HEK293 (cell line): ENCODE measurements around the gene ZNF217.

ENCODE experiments used
- INSM2 ChIP-seq: fragments of 450-650 bp; formaldehyde crosslinking; IDR thresholded peaks from 2 replicates; pipeline ENCODE4 v1.5.1; 2016; ENCODE audit warnings: missing biosample characterization, missing genetic modification characterization
- KLF8 ChIP-seq: fragments of 450-650 bp; formaldehyde crosslinking; IDR thresholded peaks from 2 replicates; pipeline ENCODE4 v1.5.1; 2016; ENCODE audit warnings: missing biosample characterization, missing genetic modification characterization
- OSR2 ChIP-seq: fragments of 450-650 bp; formaldehyde crosslinking; IDR thresholded peaks from 2 replicates; pipeline ENCODE4 v1.5.1; 2016; ENCODE audit warnings: missing biosample characterization, missing genetic modification characterization
- SALL2 ChIP-seq: fragments of 450-650 bp; formaldehyde crosslinking; IDR thresholded peaks from 2 replicates; pipeline ENCODE4 v1.5.0; 2017; ENCODE audit warnings: missing biosample characterization, mild to moderate bottlenecking, missing genetic modification characterization, borderline replicate concordance
- YY2 ChIP-seq: fragments of 450-650 bp; formaldehyde crosslinking; IDR thresholded peaks from 2 replicates; pipeline ENCODE4 v1.5.1; 2016; ENCODE audit warnings: missing biosample characterization, missing genetic modification characterization
- ZBTB49 ChIP-seq: fragments of 450-650 bp; formaldehyde crosslinking; IDR thresholded peaks from 2 replicates; pipeline ENCODE4 v1.5.1; 2016; ENCODE audit warnings: missing biosample characterization, missing genetic modification characterization, low read depth
- ZBTB7A ChIP-seq: fragments of 450-650 bp; formaldehyde crosslinking; IDR thresholded peaks from 2 replicates; pipeline ENCODE4 v1.5.1; 2016; ENCODE audit warnings: low read depth, missing biosample characterization, missing genetic modification characterization
- ZFP41 ChIP-seq: fragments of 450-650 bp; formaldehyde crosslinking; IDR thresholded peaks from 2 replicates; pipeline ENCODE4 v1.5.1; 2016; ENCODE audit warnings: missing biosample characterization, missing genetic modification characterization, borderline replicate concordance
- ZNF121 ChIP-seq: fragments of 450-650 bp; formaldehyde crosslinking; IDR thresholded peaks from 2 replicates; pipeline ENCODE4 v1.5.1; 2016; ENCODE audit warnings: missing biosample characterization, missing genetic modification characterization
- ZNF157 ChIP-seq: fragments of 450-650 bp; formaldehyde crosslinking; IDR thresholded peaks from 2 replicates; pipeline ENCODE4 v1.5.1; 2016; ENCODE audit warnings: missing biosample characterization, missing genetic modification characterization
- ZNF24 ChIP-seq: fragments of 450-650 bp; formaldehyde crosslinking; IDR thresholded peaks from 2 replicates; pipeline ENCODE4 v1.5.1; 2016; ENCODE audit warnings: missing biosample characterization, missing genetic modification characterization
- ZNF248 ChIP-seq: fragments of 450-650 bp; formaldehyde crosslinking; IDR thresholded peaks from 2 replicates; pipeline ENCODE4 v1.5.1; 2017; ENCODE audit warnings: missing biosample characterization, missing genetic modification characterization
- ZNF302 ChIP-seq: fragments of 450-650 bp; formaldehyde crosslinking; IDR thresholded peaks from 2 replicates; pipeline ENCODE4 v1.5.1; 2016; ENCODE audit warnings: missing biosample characterization, missing genetic modification characterization, low read depth
- ZNF48 ChIP-seq: fragments of 450-650 bp; formaldehyde crosslinking; IDR thresholded peaks from 2 replicates; pipeline ENCODE4 v1.5.1; 2016; ENCODE audit warnings: missing biosample characterization, missing genetic modification characterization
- ZNF488 ChIP-seq: fragments of 450-650 bp; formaldehyde crosslinking; IDR thresholded peaks from 2 replicates; pipeline ENCODE4 v1.5.1; 2016; ENCODE audit warnings: missing biosample characterization, missing genetic modification characterization
- ZNF514 ChIP-seq: fragments of 450-650 bp; formaldehyde crosslinking; IDR thresholded peaks from 2 replicates; pipeline ENCODE4 v1.5.1; 2016; ENCODE audit warnings: missing biosample characterization, missing genetic modification characterization
- ZNF626 ChIP-seq: fragments of 450-650 bp; sonication (Bioruptor Pico); formaldehyde crosslinking; IDR thresholded peaks from 2 replicates; pipeline ENCODE4 v1.5.1; 2018; ENCODE audit warnings: missing biosample characterization, missing genetic modification characterization, inconsistent platforms
- TF ChIP-seq, protein P1 (sequence below): fragments of 450-650 bp; formaldehyde crosslinking; IDR thresholded peaks from 2 replicates; pipeline ENCODE4 v1.5.1; 2016; ENCODE audit warnings: missing biosample characterization, missing genetic modification characterization
- TF ChIP-seq, protein P2 (sequence below): fragments of 450-650 bp; IDR thresholded peaks from 2 replicates; pipeline ENCODE4 v1.5.1; 2018; ENCODE audit warnings: missing biosample characterization, missing genetic modification characterization
- TF ChIP-seq, protein P3 (sequence below): fragments of 450-650 bp; formaldehyde crosslinking; IDR thresholded peaks from 2 replicates; pipeline ENCODE4 v1.5.1; 2016; ENCODE audit warnings: missing biosample characterization, missing genetic modification characterization, borderline replicate concordance
- TF ChIP-seq, protein P4 (sequence below): fragments of 450-650 bp; formaldehyde crosslinking; IDR thresholded peaks from 2 replicates; pipeline ENCODE4 v1.5.1; 2016; ENCODE audit warnings: missing biosample characterization, missing genetic modification characterization
- TF ChIP-seq, protein P5 (sequence below): fragments of 450-650 bp; formaldehyde crosslinking; IDR thresholded peaks from 2 replicates; pipeline ENCODE4 v1.5.1; 2016; ENCODE audit warnings: missing biosample characterization, missing genetic modification characterization, low read depth

The ZNF217 gene

GRCh38 chr20:53609491-53610445 is 16.1 kb upstream of the ZNF217 start (continued):
- TF ChIP-seq, protein P1, sequence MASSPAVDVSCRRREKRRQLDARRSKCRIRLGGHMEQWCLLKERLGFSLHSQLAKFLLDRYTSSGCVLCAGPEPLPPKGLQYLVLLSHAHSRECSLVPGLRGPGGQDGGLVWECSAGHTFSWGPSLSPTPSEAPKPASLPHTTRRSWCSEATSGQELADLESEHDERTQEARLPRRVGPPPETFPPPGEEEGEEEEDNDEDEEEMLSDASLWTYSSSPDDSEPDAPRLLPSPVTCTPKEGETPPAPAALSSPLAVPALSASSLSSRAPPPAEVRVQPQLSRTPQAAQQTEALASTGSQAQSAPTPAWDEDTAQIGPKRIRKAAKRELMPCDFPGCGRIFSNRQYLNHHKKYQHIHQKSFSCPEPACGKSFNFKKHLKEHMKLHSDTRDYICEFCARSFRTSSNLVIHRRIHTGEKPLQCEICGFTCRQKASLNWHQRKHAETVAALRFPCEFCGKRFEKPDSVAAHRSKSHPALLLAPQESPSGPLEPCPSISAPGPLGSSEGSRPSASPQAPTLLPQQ (tag by site-specific recombination) = peak; percentile 87
- TF ChIP-seq, protein P2, sequence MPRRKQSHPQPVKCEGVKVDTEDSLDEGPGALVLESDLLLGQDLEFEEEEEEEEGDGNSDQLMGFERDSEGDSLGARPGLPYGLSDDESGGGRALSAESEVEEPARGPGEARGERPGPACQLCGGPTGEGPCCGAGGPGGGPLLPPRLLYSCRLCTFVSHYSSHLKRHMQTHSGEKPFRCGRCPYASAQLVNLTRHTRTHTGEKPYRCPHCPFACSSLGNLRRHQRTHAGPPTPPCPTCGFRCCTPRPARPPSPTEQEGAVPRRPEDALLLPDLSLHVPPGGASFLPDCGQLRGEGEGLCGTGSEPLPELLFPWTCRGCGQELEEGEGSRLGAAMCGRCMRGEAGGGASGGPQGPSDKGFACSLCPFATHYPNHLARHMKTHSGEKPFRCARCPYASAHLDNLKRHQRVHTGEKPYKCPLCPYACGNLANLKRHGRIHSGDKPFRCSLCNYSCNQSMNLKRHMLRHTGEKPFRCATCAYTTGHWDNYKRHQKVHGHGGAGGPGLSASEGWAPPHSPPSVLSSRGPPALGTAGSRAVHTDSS (tag by site-specific recombination) = peak; percentile 92
- TF ChIP-seq ZBTB49 (0 out of 2 replicates have a peak, but pooled peaks have one; percentile 59), OSR2 (tag by site-specific recombination) (peak; percentile 99), ZNF157 (no peak), YY2 (no peak), ZFP41 (tag by site-specific recombination) (no peak), ZBTB7A (no peak), ZNF248 (tag by site-specific recombination) (no peak), ZNF48 (tag by site-specific recombination) (no peak), ZNF514 (tag by site-specific recombination) (no peak), ZNF626 (tag by site-specific recombination) (no peak), KLF8 (peak; percentile 88), ZNF24 (tag by site-specific recombination) (peak; percentile 97), INSM2 (tag by site-specific recombination) (peak; percentile 100), ZNF121 (tag by site-specific recombination) (no peak), ZNF302 (tag by site-specific recombination) (0 out of 2 replicates have a peak, but pooled peaks have one; percentile 37), SALL2 (tag by site-specific recombination) (no peak), ZNF488 (tag by site-specific recombination) (peak; percentile 98)
- TF ChIP-seq, protein P3, sequence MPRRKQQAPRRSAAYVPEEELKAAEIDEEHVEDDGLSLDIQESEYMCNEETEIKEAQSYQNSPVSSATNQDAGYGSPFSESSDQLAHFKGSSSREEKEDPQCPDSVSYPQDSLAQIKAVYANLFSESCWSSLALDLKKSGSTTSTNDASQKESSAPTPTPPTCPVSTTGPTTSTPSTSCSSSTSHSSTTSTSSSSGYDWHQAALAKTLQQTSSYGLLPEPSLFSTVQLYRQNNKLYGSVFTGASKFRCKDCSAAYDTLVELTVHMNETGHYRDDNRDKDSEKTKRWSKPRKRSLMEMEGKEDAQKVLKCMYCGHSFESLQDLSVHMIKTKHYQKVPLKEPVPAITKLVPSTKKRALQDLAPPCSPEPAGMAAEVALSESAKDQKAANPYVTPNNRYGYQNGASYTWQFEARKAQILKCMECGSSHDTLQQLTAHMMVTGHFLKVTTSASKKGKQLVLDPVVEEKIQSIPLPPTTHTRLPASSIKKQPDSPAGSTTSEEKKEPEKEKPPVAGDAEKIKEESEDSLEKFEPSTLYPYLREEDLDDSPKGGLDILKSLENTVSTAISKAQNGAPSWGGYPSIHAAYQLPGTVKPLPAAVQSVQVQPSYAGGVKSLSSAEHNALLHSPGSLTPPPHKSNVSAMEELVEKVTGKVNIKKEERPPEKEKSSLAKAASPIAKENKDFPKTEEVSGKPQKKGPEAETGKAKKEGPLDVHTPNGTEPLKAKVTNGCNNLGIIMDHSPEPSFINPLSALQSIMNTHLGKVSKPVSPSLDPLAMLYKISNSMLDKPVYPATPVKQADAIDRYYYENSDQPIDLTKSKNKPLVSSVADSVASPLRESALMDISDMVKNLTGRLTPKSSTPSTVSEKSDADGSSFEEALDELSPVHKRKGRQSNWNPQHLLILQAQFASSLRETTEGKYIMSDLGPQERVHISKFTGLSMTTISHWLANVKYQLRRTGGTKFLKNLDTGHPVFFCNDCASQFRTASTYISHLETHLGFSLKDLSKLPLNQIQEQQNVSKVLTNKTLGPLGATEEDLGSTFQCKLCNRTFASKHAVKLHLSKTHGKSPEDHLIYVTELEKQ (tag by site-specific recombination) = peak; percentile 99
- TF ChIP-seq, protein P4, sequence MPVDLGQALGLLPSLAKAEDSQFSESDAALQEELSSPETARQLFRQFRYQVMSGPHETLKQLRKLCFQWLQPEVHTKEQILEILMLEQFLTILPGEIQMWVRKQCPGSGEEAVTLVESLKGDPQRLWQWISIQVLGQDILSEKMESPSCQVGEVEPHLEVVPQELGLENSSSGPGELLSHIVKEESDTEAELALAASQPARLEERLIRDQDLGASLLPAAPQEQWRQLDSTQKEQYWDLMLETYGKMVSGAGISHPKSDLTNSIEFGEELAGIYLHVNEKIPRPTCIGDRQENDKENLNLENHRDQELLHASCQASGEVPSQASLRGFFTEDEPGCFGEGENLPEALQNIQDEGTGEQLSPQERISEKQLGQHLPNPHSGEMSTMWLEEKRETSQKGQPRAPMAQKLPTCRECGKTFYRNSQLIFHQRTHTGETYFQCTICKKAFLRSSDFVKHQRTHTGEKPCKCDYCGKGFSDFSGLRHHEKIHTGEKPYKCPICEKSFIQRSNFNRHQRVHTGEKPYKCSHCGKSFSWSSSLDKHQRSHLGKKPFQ (tag by site-specific recombination) = peak; percentile 97
- TF ChIP-seq, protein P5, sequence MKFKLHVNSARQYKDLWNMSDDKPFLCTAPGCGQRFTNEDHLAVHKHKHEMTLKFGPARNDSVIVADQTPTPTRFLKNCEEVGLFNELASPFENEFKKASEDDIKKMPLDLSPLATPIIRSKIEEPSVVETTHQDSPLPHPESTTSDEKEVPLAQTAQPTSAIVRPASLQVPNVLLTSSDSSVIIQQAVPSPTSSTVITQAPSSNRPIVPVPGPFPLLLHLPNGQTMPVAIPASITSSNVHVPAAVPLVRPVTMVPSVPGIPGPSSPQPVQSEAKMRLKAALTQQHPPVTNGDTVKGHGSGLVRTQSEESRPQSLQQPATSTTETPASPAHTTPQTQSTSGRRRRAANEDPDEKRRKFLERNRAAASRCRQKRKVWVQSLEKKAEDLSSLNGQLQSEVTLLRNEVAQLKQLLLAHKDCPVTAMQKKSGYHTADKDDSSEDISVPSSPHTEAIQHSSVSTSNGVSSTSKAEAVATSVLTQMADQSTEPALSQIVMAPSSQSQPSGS (tag by site-specific recombination) = peak; percentile 88
